ENCODE measurements around the gene TSPAN1. TPM values are rescaled to one million over a fixed set of nuclear protein-coding genes. Genes with fewer than 3 reads are reported as not detected.

The TSPAN1 gene
- total RNA-seq, 1 donor from 2014 or later: 0.63 TPM

DNA sequence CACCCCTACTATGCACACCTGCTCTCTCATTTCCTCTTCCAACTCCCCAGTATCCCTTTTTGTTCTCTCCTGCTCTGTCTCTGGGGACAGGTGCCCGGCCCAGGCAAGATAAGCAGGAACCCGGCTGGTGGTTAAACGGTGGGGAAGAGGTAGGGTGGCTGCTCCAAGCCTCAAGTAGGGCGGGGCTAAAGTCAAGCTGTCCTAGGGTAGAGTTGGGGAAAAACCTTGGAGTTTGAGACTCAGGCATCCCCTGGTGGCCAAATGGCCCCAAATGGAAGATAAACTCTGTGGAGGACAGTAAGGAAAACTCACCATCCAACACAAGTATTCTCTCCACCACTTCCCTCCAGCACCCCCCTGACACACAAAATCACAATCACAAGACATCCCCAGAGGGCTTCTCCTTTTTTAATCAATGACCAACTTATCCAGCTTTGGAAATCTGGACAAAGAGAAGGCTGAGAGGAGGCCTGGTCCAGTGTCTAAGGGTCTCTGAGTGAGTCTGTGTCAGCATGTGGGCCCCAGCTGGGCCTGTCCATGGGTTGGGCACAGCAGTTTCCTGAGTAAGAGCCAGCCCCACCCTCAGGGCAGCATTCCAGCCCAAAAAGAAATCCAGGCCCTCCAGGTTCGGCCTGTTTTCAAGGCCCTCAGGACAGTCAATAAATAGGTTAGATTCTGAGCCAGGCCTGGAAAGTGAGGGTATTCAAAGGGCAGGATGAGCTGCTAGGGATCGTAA, 13.6 kb downstream of the TSPAN1 start:
- Mint-ChIP-seq H3K27ac (no peak overlapping the region), H3K36me3 (peaks cover 20% of the 10 kb centered on the region), H3K27me3 (ENCODE audit: low read depth) (no peaks in the 10 kb centered on the region), H3K4me3 (no peak overlapping the region), H3K9me3 (no peaks in the 10 kb centered on the region), H3K4me1 (peaks cover 6% of the 10 kb centered on the region)
- DNase-seq (ENCODE audit: low spot score in 2 of 2, unreplicated experiment in 2 of 2): no peak
- TF ChIP-seq, protein P1, sequence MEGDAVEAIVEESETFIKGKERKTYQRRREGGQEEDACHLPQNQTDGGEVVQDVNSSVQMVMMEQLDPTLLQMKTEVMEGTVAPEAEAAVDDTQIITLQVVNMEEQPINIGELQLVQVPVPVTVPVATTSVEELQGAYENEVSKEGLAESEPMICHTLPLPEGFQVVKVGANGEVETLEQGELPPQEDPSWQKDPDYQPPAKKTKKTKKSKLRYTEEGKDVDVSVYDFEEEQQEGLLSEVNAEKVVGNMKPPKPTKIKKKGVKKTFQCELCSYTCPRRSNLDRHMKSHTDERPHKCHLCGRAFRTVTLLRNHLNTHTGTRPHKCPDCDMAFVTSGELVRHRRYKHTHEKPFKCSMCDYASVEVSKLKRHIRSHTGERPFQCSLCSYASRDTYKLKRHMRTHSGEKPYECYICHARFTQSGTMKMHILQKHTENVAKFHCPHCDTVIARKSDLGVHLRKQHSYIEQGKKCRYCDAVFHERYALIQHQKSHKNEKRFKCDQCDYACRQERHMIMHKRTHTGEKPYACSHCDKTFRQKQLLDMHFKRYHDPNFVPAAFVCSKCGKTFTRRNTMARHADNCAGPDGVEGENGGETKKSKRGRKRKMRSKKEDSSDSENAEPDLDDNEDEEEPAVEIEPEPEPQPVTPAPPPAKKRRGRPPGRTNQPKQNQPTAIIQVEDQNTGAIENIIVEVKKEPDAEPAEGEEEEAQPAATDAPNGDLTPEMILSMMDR (IDR thresholded peaks at IDR 0.05; ENCODE audit: unreplicated experiment): no peak

DNA sequence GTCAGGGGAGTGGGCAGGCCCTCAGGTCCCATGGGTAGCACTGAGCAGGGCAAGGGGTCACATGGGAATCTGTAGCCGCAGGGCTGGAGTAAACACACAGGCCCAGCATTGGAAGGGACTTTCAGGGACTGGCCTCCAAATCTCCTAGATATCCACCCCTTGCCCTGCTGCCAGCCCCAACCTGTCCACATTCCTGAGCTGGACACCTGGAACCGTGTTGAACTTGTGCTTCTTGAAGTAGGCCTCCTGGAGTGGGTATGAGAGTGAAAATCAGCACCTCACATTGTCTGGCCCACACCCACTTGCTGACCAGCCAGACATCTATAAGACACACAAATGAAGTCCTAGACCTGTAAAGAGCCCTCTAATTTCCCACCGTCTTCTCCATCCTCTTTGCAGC, 15.7 kb downstream of the TSPAN1 start:
- no peaks in the 10 kb centered on the region for H3K27me3 Mint-ChIP-seq (ENCODE audit: low read depth)
- TF ChIP-seq, protein P1 (IDR thresholded peaks at IDR 0.05; ENCODE audit: unreplicated experiment): no peak
- no peak overlapping the region for H3K27ac Mint-ChIP-seq
- DNase-seq (ENCODE audit: low spot score in 2 of 2, unreplicated experiment in 2 of 2): no peak
- H3K9me3 Mint-ChIP-seq: no peaks in the 10 kb centered on the region
- no peak overlapping the region for H3K4me3 Mint-ChIP-seq
- peaks cover 23% of the 10 kb centered on the region for H3K36me3 Mint-ChIP-seq
- H3K4me1 Mint-ChIP-seq: no peaks in the 10 kb centered on the region

DNA sequence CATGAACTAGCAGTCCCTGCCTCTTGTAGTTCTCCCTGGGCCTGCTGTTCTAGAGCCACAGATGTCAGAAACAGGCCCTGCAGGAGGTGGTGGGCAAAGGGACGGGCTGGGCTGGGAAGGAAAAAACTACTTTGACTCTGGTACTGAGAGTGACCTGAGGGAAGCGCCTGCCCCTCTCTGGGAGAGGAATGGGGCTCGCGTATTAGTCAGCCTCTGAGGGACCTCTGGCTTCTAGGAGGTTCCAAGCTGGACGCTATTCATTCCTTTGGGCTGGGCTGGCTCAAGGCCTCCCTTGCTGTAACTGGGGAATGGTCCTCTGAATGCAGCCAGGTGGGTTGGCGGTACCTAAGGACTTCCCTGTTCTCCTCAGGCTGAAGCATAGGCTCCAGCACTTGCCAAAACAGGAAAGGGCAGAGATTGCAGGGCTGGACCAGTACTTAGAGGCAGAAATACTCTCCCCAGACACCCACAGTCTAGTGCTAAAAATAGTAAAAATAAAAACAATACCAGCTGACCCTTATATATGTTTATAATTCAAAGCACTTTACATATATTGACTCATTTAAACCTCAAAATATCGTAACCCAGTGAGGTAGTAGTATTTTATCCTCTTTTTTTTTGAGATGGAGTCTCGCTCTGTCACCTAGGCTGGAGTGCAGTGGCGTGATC, 16.3 kb downstream of the TSPAN1 start:
- Mint-ChIP-seq H3K27ac (no peak overlapping the region), H3K9me3 (no peaks in the 10 kb centered on the region), H3K4me3 (no peak overlapping the region), H3K27me3 (ENCODE audit: low read depth) (no peaks in the 10 kb centered on the region), H3K4me1 (no peaks in the 10 kb centered on the region), H3K36me3 (peaks cover 23% of the 10 kb centered on the region)
- DNase-seq (ENCODE audit: low spot score in 2 of 2, unreplicated experiment in 2 of 2): no peak
- TF ChIP-seq, protein P1 (IDR thresholded peaks at IDR 0.05; ENCODE audit: unreplicated experiment): no peak

DNA sequence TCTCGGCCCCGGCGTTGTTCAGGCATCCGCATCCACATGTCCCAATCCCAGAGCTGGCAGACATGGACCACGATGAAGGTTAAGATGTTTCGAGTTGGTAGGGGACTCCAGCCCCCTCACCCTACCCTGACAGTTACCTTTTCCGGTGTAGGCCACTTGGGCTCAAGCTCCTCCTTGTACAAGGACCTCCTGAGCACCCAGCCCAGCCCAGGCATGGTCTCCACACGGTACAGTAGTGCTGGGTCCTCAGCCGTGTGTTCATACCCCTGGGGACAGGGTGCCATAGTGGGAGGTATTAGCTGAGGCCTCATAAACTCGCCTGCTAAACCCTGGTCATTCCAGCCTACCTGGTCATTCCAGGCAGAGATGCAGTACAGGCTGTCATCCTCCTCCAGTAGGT, 17.3 kb downstream of the TSPAN1 start:
- no peaks in the 10 kb centered on the region for H3K27me3 Mint-ChIP-seq (ENCODE audit: low read depth)
- no peak overlapping the region for H3K4me3 Mint-ChIP-seq
- peaks cover 24% of the 10 kb centered on the region for H3K36me3 Mint-ChIP-seq
- DNase-seq (ENCODE audit: low spot score in 2 of 2, unreplicated experiment in 2 of 2): no peak
- no peaks in the 10 kb centered on the region for H3K9me3 Mint-ChIP-seq
- H3K4me1 Mint-ChIP-seq: peaks cover 2% of the 10 kb centered on the region
- TF ChIP-seq, protein P1 (IDR thresholded peaks at IDR 0.05; ENCODE audit: unreplicated experiment): no peak
- no peak overlapping the region for H3K27ac Mint-ChIP-seq

DNA sequence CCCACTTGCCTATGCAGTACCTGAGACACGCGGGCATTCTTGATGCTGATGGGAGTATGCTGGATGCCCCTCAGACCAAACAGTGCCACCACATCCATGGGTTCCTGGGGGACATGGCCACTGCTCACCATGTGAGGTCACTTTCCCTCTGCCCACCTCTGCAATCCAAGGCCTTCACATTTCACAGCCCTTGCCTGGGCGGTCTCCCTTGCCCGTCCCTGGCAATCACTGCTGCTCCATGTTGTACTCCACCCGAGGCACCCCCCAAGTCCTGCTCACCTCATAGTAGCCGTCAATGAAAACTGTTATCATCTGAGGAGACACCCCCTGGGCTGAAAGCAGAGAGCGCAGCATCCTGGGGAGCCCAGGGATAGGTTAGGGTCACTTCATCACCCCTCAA, 18.4 kb downstream of the TSPAN1 start:
- peaks cover 19% of the 10 kb centered on the region for H3K36me3 Mint-ChIP-seq
- no peaks in the 10 kb centered on the region for H3K27me3 Mint-ChIP-seq (ENCODE audit: low read depth)
- H3K27ac Mint-ChIP-seq: no peak overlapping the region
- H3K4me3 Mint-ChIP-seq: no peak overlapping the region
- H3K4me1 Mint-ChIP-seq: peaks cover 6% of the 10 kb centered on the region
- H3K9me3 Mint-ChIP-seq: no peaks in the 10 kb centered on the region
- TF ChIP-seq, protein P1 (IDR thresholded peaks at IDR 0.05; ENCODE audit: unreplicated experiment): no peak
- DNase-seq (ENCODE audit: low spot score in 2 of 2, unreplicated experiment in 2 of 2): no peak
